HEK293 (cell line): ENCODE data around the gene GUK1.

Experiments
- CTCF ChIA-PET: fragments of 350-600 bp; formaldehyde crosslinking; extraction: SDS; loops from one replicate; lab custom pipeline; 2021; ENCODE audit warnings: antibody characterized with exemption; lab: Yijun Ruan, JAX
- POLR2A ChIA-PET: fragments of 300-600 bp; formaldehyde crosslinking; extraction: SDS; loops from one replicate; lab custom pipeline; 2020; ENCODE audit warnings: antibody characterized with exemption, inconsistent platforms; lab: Yijun Ruan, JAX
- H3K27ac ChIP-seq: fragments of 200-500 bp; sonication (Bioruptor generic); 2 replicates; pipeline ENCODE4 v1.5.1; 2014; ENCODE audit warnings: low read depth, low read length, control low read depth, inconsistent platforms; ENCODE audit errors: extremely low read depth
- H3K36me3 ChIP-seq, 2 experiments: fragments of 200-500 bp in 1 of 2; sonication (Bioruptor generic) in 1 of 2; 1 replicate in 1 of 2; 2 replicates in 1 of 2; pipeline ENCODE4 v1.5.1; 2014 to 2017; ENCODE audit warnings: inconsistent platforms in 2 of 2, low read length in 2 of 2; ENCODE audit not compliant: control insufficient read depth in 2 of 2, insufficient read depth in 1 of 2
- H3K4me1 ChIP-seq: fragments of 200-500 bp; sonication (Bioruptor generic); 2 replicates; pipeline ENCODE4 v1.5.1; 2014; ENCODE audit warnings: mild to moderate bottlenecking, low read length, inconsistent platforms; ENCODE audit not compliant: control insufficient read depth, insufficient read depth
- H3K4me3 ChIP-seq: 2 replicates; pipeline ENCODE4 v1.5.1; 2011; ENCODE audit warnings: low read depth, mild to moderate bottlenecking, control low read depth, low read length, moderate library complexity
- H3K9me3 ChIP-seq: fragments of 200-500 bp; sonication (Bioruptor generic); 2 replicates; pipeline ENCODE4 v1.5.1; 2014; ENCODE audit warnings: low read depth, low read length, inconsistent platforms; ENCODE audit not compliant: control insufficient read depth, insufficient read depth
- GLIS2 ChIP-seq: fragments of 450-650 bp; formaldehyde crosslinking; IDR thresholded peaks from 2 replicates; pipeline ENCODE4 v1.5.1; 2016; ENCODE audit warnings: missing biosample characterization, missing genetic modification characterization
- REST ChIP-seq: fragments of 450-650 bp; formaldehyde crosslinking; IDR thresholded peaks from 2 replicates; pipeline ENCODE4 v1.5.1; 2016; ENCODE audit warnings: missing biosample characterization, missing genetic modification characterization
- ZBTB6 ChIP-seq: fragments of 450-650 bp; formaldehyde crosslinking; IDR thresholded peaks from 2 replicates; pipeline ENCODE4 v1.5.1; 2017; ENCODE audit warnings: missing biosample characterization, missing genetic modification characterization
- ZNF2 ChIP-seq: fragments of 450-650 bp; formaldehyde crosslinking; IDR thresholded peaks from 2 replicates; pipeline ENCODE4 v1.5.1; 2016; ENCODE audit warnings: missing biosample characterization, missing genetic modification characterization
- ZNF214 ChIP-seq: fragments of 450-650 bp; formaldehyde crosslinking; IDR thresholded peaks from 2 replicates; pipeline ENCODE4 v1.5.1; 2017; ENCODE audit warnings: missing biosample characterization, mild to moderate bottlenecking, missing genetic modification characterization, borderline replicate concordance
- ZNF324 ChIP-seq: fragments of 450-650 bp; formaldehyde crosslinking; IDR thresholded peaks from 2 replicates; pipeline ENCODE4 v1.5.1; 2016; ENCODE audit warnings: missing biosample characterization, missing genetic modification characterization
- ZNF404 ChIP-seq: fragments of 450-650 bp; formaldehyde crosslinking; IDR thresholded peaks from 2 replicates; pipeline ENCODE4 v1.5.1; 2017; ENCODE audit warnings: missing biosample characterization, missing genetic modification characterization
- ZNF48 ChIP-seq: fragments of 450-650 bp; formaldehyde crosslinking; IDR thresholded peaks from 2 replicates; pipeline ENCODE4 v1.5.1; 2016; ENCODE audit warnings: missing biosample characterization, missing genetic modification characterization
- ZNF792 ChIP-seq: fragments of 450-650 bp; formaldehyde crosslinking; IDR thresholded peaks from 2 replicates; pipeline ENCODE4 v1.5.1; 2016; ENCODE audit warnings: missing biosample characterization, missing genetic modification characterization
- TF ChIP-seq, protein P1 (sequence below): fragments of 450-650 bp; formaldehyde crosslinking; IDR thresholded peaks from 2 replicates; pipeline ENCODE4 v1.5.1; 2016; ENCODE audit warnings: missing biosample characterization, missing genetic modification characterization
- TF ChIP-seq, protein P2 (sequence below): fragments of 450-650 bp; formaldehyde crosslinking; IDR thresholded peaks from 2 replicates; pipeline ENCODE4 v1.5.1; 2017; ENCODE audit warnings: missing biosample characterization, missing genetic modification characterization

GUK1 gene

GRCh38 chr1:228158151-228159007, 18.3 kb downstream of the GUK1 start:
- ChIA-PET CTCF (interaction anchor here (0.7 kb wide), 1 partner anchor 159 kb away, joined by 3 read pairs; no protein-coding TSS in a partner anchor), POLR2A (no interaction called here)
- TF ChIP-seq ZNF48 (tag by site-specific recombination) (no peak), ZNF2 (tag by site-specific recombination) (no peak), ZNF324 (tag by site-specific recombination) (no peak), ZNF214 (tag by site-specific recombination) (no peak), REST (tag by site-specific recombination) (no peak), ZNF792 (tag by site-specific recombination) (no peak)
- TF ChIP-seq, protein P1, sequence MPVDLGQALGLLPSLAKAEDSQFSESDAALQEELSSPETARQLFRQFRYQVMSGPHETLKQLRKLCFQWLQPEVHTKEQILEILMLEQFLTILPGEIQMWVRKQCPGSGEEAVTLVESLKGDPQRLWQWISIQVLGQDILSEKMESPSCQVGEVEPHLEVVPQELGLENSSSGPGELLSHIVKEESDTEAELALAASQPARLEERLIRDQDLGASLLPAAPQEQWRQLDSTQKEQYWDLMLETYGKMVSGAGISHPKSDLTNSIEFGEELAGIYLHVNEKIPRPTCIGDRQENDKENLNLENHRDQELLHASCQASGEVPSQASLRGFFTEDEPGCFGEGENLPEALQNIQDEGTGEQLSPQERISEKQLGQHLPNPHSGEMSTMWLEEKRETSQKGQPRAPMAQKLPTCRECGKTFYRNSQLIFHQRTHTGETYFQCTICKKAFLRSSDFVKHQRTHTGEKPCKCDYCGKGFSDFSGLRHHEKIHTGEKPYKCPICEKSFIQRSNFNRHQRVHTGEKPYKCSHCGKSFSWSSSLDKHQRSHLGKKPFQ (tag by site-specific recombination), result no peak
- no peak overlapping the region for H3K27ac ChIP-seq
- peaks cover 3% of the 10 kb centered on the region; the same call in 1 of the 2 replicates for H3K4me1 ChIP-seq
- no peaks in the 10 kb centered on the region for H3K36me3 ChIP-seq
- no peak overlapping the region for H3K4me3 ChIP-seq
- no peaks in the 10 kb centered on the region for H3K9me3 ChIP-seq

DNA sequence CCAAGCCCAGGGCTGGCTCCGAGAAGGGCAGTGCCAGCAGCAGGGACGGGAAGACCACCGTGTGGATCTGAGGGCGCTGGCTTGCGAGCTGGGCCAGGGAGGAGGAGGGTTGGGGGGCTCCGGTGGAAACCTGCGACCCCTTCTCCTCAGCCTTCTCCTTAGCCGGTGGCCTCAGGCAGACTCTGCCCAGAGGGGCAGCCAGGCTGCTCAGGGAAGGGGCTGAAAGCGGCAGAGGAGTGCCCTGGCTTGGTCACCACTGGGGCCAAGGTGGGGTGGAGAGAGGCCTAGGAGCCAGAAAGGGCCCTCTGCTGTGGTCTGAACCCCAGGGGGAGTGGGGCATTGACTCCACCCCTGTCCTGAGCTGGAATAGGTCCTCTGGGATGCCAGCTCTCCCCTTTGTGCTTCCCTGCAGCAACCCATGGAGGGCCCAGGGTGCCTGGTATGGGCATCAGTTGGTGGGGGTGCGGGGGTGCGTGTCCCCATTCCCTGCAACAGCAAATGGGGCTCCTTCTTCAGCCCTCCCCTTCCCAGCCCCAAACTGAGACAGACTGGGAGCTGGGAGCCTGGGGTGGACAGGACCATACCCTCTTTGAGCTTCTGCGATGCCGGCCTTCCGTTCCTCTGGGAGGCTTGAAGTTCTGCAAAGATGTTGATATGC, 19.1 kb downstream of the GUK1 start:
- H3K27ac ChIP-seq, result no peak overlapping the region
- H3K9me3 ChIP-seq, result no peaks in the 10 kb centered on the region
- H3K4me3 ChIP-seq, result no peak overlapping the region
- no peak for TF ChIP-seq ZNF404
- TF ChIP-seq, protein P2, sequence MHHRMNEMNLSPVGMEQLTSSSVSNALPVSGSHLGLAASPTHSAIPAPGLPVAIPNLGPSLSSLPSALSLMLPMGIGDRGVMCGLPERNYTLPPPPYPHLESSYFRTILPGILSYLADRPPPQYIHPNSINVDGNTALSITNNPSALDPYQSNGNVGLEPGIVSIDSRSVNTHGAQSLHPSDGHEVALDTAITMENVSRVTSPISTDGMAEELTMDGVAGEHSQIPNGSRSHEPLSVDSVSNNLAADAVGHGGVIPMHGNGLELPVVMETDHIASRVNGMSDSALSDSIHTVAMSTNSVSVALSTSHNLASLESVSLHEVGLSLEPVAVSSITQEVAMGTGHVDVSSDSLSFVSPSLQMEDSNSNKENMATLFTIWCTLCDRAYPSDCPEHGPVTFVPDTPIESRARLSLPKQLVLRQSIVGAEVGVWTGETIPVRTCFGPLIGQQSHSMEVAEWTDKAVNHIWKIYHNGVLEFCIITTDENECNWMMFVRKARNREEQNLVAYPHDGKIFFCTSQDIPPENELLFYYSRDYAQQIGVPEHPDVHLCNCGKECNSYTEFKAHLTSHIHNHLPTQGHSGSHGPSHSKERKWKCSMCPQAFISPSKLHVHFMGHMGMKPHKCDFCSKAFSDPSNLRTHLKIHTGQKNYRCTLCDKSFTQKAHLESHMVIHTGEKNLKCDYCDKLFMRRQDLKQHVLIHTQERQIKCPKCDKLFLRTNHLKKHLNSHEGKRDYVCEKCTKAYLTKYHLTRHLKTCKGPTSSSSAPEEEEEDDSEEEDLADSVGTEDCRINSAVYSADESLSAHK, result no peak
- no peak for TF ChIP-seq ZBTB6 (tag by site-specific recombination)
- TF ChIP-seq GLIS2 (tag by site-specific recombination), result peak; percentile 33; the same call in 1 of the 2 replicates
- CTCF ChIA-PET, result no interaction called here
- POLR2A ChIA-PET, result interaction anchor here (1.3 kb wide), 1 partner anchor 19 kb away, joined by 3 read pairs; the partner anchor contains the start of gene GUK1
- H3K36me3 ChIP-seq, result no peaks in the 10 kb centered on the region
- peaks cover 3% of the 10 kb centered on the region; the same call in 1 of the 2 replicates for H3K4me1 ChIP-seq
